ENCODE results near the gene HRH3.

Gene HRH3

DNA sequence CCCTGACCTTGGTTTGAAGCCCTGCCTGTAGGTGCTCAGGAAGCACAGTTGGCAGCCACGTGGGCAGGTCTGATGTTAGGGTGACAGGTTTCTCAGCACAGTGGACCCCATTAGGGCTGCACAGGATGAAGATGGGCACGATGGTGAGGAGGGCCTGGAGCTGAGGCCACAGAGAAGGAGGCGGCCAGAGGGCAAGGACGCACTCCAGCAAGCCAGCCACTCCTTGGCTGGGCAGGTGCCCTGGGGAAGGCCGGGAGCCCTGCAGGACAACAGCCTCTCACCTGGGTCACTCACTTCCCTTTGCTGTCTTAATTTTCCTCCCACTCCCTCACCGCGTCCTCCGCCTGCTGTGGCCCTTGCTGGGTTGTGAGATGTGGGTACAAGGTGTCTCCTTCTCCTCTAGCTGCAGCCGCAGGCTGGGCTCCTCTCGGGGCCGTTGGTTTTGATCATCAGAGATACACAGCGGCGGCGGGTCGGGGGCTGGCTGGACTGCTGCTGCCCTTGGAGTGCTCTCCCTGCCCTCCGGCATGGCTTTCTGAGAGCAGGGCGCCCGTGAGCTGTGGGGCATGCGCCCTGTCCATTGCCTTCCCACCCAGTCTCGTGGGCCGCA lies 23.9 kb upstream of the HRH3 start:
- DNase-seq, result no peak

- no peak for DNase-seq
These were observed 23.0 kb upstream of the HRH3 start for GRCh38 chr20:62243106-62243505.

- no peak for DNase-seq
These were observed 22.1 kb upstream of the HRH3 start for GRCh38 chr20:62242176-62242575.

- DNase-seq, result no peak
These were observed 21.4 kb upstream of the HRH3 start for GRCh38 chr20:62241506-62241905.

- no peak for DNase-seq
These were observed 20.1 kb upstream of the HRH3 start for GRCh38 chr20:62240020-62240685.

DNA sequence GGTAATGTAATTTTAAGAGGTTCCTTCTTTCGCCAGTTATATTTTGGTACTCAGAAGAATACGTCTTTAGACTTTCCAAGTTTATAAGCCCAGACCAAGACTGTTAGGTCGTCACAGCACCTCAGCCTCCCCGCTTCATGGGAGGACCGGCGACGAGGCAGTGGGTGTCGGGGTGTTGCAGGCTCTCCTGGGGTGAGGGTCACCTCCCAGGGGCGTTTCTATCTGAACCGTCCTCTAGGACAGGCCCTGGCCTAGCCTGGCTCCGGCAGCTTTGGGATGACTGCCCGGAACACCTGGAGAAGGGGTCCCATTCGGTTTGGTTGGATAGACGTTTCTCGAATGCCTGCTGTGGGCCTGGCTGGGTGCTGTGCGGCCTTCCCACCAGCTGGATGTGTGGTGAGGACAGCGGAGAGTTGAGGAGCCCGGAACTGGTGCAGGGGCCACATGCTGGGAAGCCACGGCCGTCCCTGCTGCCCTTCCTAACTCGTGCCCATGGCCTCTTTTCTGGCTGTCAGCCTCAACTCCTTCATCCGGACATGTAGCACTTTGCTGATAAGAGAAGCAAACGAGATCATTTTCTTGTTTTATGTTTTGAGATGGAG lies 19.3 kb upstream of the HRH3 start:
- DNase-seq, result no peak

DNA sequence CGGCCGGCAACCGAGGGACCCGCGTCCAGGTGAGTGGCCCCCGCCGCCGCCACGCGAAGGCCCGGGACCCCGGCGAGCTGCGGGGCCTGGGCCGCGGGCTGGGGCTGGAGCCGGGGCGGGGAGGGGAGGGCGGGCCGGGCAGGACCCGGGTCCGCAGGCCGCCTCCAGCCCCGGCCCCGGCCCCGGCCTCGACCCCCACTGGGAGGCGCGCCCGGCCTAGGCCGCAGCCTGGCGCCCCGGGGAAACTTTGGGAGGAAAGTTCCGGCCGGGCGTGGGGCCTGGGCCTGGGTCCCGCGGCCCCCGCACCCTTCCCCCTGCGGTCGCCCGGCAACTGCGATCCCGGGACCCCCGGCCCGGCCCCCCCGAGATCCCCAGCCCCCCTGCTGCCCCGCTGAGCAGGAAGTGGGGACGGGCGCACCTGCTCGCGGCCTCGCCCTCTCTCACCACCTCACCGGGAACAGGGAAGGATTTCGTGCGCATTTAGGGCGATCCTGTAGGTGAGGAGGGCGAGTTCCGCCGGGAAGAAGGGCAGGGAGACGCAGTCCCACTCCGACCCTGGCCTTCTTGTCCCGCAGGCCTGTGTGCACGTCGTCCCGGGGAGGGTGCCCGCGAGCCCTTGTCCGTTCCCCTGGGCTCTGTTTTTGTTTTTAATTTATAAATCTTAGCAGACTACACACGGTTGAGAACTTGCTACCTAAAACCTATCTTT lies 18.6 kb upstream of the HRH3 start:
- DNase-seq, result no peak

DNA sequence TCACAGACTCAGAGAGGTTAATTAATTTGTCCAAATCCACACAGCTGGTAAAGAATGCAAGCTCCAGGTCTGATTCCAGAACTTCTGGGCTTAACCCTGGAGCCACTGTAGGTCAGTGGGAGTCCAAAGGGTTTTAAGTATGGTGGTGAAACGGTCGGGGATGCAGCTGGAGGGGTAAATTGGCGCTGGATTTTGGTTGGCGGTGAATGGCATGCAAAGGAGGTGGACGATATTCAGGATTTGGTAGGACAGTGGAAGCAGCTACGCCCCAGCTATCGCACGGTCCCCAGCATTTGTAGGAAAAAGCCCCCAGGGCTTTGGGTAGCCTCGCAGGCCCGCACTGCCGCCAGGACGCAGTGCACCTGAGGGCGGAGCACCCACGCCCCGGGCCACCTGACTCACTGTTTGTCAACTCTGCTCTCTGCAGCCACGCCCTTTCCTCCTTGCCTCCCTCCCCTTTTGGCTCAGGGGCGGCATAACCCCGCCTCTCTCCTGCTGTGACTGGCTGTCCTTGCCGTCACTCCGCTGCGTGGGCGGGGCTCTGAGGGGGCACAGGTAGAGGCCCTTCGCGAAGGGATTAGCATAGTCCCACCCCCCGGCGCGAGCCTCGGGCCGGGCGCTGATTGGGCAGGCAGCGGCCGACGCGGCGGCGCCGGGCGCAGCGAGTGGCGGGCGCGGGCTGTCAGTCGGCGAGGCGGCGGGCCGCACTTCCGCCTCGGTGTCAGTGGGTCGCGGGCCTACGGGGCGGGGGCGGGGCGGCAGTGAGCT lies 17.9 kb upstream of the HRH3 start, which contains the start of gene OSBPL2:
OSBPL2 (plus strand) TSS at position 721 of the 768 bp plus-strand sequence. CDS start 17,664 bp downstream, outside the sequence.
- DNase-seq, result peak; percentile 100

DNA sequence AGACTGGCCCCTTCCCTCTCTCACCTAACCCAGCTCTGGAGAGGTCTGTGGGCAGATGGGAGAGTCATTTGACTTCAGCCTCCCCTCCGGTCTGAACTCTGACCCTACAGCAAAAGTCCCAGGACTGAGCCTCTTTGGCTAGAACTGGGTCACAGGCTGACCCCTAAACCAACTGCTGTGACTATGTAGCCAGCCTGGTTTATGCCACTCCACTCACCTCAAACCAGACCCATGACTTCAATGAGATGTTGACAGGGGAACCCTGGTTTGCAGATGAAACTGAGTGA lies 17.4 kb upstream of the HRH3 start:
- DNase-seq, result no peak

DNA sequence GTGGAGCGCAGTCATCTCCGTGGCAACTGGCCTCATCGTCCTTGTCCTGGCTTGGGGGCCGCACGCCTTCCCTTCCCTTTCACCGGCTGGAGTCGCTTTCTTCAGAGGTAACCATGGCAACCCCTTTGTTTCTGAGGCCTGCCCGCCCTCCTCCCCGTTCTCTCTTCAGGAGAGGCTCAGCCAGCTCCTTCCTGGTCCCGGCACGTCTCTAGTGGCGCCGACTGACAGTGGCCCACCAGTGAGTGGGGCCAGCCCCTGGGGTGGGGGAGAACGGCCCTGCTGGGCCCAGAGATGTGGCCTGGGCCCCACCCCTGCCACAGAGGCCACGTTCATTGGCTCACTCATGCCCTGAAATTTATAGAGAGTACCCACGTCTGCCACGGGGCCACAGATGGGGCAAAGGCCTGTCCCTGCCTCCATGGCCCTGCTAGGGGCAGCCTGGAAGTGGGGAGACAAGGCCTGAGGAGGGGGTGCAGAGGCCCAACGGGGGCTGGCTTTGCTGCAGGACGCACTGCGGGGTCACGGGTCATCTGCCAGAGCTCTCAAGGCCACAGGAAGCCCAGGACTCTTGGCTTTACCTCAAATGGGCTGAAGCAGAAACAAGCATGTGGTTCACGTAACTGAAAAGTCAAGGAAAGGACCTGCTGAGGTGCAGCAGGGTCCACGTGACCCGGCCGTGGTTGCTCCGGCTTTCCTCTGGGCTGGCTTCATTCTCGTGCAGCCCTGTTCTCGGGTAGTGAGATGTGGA lies 16.9 kb upstream of the HRH3 start:
- DNase-seq, result no peak

DNA sequence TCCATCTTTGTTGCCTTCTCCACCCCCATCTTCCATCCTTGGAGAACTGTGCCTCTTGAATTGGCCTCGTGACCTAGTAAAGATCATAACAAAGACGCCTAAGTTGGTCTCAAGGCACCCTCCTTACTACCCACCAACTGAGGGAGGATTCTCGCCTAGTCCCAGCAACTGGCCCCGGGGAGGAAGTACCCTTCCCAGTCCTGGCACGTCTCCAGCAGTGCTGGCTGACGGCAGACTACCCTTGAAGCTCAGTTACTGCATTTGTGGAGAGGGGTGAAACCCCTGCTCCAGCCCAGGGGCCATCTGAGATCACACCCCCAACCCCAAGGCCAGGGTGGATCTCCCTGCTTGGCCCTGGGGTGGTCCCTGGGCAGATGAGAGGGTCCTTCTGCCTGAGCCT lies 16.1 kb upstream of the HRH3 start:
- DNase-seq, result no peak

DNA sequence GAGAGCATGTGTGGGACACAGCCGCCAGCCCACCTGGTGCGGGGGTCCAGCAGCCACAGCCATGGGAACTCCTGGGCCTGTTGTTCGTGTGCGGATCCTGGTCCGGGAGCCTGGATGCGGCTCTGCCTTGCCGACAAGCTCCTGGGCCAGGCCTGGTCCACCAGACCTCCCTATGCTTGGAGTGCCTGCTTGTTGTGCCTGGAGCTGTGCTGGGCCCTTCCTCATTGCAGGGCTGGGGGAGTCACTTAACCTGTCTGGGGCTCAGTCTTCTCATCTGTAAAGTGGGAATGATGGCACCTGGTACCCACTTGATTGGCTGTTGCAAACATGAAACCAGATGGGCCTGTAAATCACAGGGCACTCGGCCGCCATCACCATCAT lies 15.7 kb upstream of the HRH3 start:
- no peak for DNase-seq

GRCh38 chr20:62235001-62235776 lies 15.1 kb upstream of the HRH3 start:
- DNase-seq, result no peak

DNA sequence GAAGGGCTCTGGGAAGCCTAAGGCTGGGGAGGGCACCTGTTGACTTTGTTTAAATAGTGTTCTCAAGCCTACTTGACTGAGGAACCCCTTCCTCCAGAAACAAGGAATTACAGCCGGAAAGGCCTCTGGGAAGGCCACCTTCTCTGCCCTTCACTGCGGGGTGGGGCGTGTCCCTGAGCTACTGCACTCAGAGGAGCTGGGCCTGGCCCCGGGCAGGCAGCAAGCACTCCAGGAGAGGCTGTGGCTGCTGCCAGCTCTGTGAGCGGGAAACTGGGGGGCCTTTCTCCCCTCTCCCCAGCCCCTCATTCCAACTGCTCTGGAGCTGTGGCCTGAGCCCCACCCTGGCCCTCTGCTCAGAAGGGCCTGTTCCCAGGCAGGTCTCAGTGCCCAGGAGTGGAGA lies 14.3 kb upstream of the HRH3 start:
- DNase-seq, result no peak

DNA sequence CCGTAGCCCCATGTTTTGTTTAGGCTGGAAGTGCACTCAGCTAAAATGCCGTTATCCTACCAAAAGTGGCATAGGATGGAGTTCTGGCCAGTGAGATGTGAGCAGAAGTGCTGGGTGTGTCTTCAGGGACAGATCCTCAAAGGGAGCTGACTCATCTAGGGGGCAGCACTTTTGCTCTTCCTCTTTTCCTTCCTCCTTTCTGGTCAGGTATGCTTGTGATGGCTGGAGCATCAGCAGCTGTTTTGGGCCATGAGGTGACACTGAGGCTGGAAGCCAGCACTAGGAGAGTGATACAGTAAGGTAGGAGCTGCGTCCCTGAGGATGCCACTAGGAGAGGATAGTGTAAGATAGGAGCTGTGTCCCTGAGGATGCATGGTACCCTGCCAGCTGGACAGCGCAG lies 13.6 kb upstream of the HRH3 start:
- DNase-seq, result no peak

- no peak for DNase-seq
These were observed 12.9 kb upstream of the HRH3 start for GRCh38 chr20:62232770-62233645.

- DNase-seq, result no peak
These were observed 12.1 kb upstream of the HRH3 start for GRCh38 chr20:62232194-62232593.

DNA sequence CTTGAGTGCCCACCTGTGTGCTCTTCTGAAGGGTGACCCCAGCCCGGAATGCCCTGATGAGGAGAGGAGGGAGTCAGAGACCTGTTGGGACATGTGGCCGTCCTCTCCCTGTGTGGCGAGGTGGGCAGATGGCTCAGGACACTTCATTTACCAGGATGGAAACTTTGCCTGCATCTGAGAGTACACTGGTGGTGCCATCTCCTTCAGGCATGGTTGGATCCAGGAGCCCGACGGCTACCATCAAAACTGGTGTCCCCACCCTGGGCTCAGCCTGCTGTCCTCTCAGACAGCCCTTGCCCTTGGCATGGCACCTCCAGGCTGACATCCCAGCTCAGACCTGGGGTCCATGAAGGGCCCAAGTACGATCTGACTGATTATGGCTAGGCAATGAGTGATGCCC lies 11.2 kb upstream of the HRH3 start:
- no peak for DNase-seq

- no peak for DNase-seq
These were observed 10.6 kb upstream of the HRH3 start for GRCh38 chr20:62230696-62231095.

DNA sequence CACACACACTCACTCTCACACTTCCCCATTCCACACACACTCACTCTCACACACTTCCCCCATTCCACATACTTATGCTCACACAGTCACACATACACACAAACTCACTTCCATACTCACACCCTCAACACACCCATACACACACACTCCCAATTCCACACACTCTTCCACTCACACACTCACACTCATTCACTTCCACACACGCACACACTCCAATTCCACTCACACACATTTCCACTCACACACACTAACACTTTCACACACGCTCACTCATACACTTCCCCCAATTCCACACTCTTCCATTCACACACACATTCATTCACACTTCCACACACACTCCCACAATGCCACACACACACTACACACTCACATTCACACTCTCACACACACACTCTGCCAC lies 10.2 kb upstream of the HRH3 start:
- no peak for DNase-seq

DNA sequence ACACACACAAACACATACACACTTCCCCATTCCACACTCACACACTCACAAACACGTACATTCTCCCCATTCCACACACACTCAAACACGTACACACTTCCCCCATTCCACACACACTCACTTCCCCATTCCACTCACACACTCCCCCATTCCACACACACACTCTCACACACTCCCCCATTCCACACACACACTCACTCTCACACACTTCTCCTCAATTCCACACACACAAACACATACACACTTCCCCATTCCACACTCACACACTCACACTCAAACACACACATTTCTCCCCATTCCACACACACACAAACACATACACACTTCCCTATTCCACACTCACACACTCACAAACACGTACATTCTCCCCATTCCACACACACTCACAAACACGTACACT lies 9.6 kb upstream of the HRH3 start:
- DNase-seq, result no peak

Measured in 8988T (cell line).